Breast epithelium (tissue), 3 donors: ENCODE results near the gene IGFBPL1.

Experiments used
- POLR2A ChIP-seq: fragments of 450-650 bp; IDR thresholded peaks from one replicate; pipeline ENCODE4 v1.6.1; 2016; ENCODE audit warnings: antibody characterized with exemption, mild to moderate bottlenecking, moderate library complexity
- POLR2AphosphoS5 ChIP-seq, 3 donors: sonication (generic); formaldehyde crosslinking; IDR thresholded peaks; one replicate each; pipeline ENCODE4 v1.6.1; 2017; ENCODE audit warnings: antibody characterized with exemption in 3 of 3
- TF ChIP-seq, protein P1 (sequence below), 3 donors: fragments of 450-650 bp; IDR thresholded peaks; one replicate each; pipeline ENCODE4 v1.5.1; 2016 to 2017; ENCODE audit warnings: antibody characterized with exemption in 3 of 3, mild to moderate bottlenecking in 3 of 3, moderate library complexity in 3 of 3

- TF ChIP-seq, protein P1, sequence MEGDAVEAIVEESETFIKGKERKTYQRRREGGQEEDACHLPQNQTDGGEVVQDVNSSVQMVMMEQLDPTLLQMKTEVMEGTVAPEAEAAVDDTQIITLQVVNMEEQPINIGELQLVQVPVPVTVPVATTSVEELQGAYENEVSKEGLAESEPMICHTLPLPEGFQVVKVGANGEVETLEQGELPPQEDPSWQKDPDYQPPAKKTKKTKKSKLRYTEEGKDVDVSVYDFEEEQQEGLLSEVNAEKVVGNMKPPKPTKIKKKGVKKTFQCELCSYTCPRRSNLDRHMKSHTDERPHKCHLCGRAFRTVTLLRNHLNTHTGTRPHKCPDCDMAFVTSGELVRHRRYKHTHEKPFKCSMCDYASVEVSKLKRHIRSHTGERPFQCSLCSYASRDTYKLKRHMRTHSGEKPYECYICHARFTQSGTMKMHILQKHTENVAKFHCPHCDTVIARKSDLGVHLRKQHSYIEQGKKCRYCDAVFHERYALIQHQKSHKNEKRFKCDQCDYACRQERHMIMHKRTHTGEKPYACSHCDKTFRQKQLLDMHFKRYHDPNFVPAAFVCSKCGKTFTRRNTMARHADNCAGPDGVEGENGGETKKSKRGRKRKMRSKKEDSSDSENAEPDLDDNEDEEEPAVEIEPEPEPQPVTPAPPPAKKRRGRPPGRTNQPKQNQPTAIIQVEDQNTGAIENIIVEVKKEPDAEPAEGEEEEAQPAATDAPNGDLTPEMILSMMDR (IDR thresholded peaks at IDR 0.05): no peak
- no peak for TF ChIP-seq POLR2A
- no peak for TF ChIP-seq POLR2AphosphoS5 (IDR thresholded peaks at IDR 0.05)
Observed at GRCh38 chr9:38441347-38442085, 17.3 kb upstream of the IGFBPL1 start.
